NCI-H1105 treated with DMSO at 0.1 percent for 48 hours (cell line): Measurements from ENCODE around the gene RAPGEF3.
A peak's percentile ranks its signal among the peaks of the same experiment; 100 is the strongest.

Experiments
- DNase-seq: peaks from one replicate; lab custom pipeline; 2025; lab: John Stamatoyannopoulos, UW

The RAPGEF3 gene

GRCh38 chr12:47755655-47756562 is 2.8 kb downstream of the RAPGEF3 start:
- DNase-seq = no peak

GRCh38 chr12:47754881-47755280 is 3.8 kb downstream of the RAPGEF3 start:
- no peak for DNase-seq

GRCh38 chr12:47754126-47754525 is 4.6 kb downstream of the RAPGEF3 start:
- DNase-seq = no peak

- no peak for DNase-seq
Measured at GRCh38 chr12:47753021-47754001, 5.4 kb downstream of the RAPGEF3 start.

GRCh38 chr12:47752552-47752951 is 6.1 kb downstream of the RAPGEF3 start:
- no peak for DNase-seq

GRCh38 chr12:47752121-47752520 is 6.6 kb downstream of the RAPGEF3 start:
- no peak for DNase-seq

- DNase-seq = no peak
Measured at GRCh38 chr12:47751561-47751960, 7.1 kb downstream of the RAPGEF3 start.

- no peak for DNase-seq
Measured at GRCh38 chr12:47750916-47751470, 7.7 kb downstream of the RAPGEF3 start.

- no peak for DNase-seq
Measured at GRCh38 chr12:47750229-47750798, 8.4 kb downstream of the RAPGEF3 start.

- no peak for DNase-seq
Measured at GRCh38 chr12:47748899-47749298, 9.8 kb downstream of the RAPGEF3 start.

- DNase-seq = no peak
Measured at GRCh38 chr12:47748507-47748828, 10.2 kb downstream of the RAPGEF3 start.

- no peak for DNase-seq
Measured at GRCh38 chr12:47747596-47748506, 10.8 kb downstream of the RAPGEF3 start.

GRCh38 chr12:47747126-47747525 is 11.6 kb downstream of the RAPGEF3 start:
- no peak for DNase-seq

GRCh38 chr12:47746523-47746922 is 12.2 kb downstream of the RAPGEF3 start:
- no peak for DNase-seq

GRCh38 chr12:47746073-47746472 is 12.6 kb downstream of the RAPGEF3 start:
- no peak for DNase-seq

GRCh38 chr12:47745485-47746041 is 13.1 kb downstream of the RAPGEF3 start:
- DNase-seq = no peak

GRCh38 chr12:47744778-47745436 is 13.8 kb downstream of the RAPGEF3 start:
- DNase-seq = no peak

- peak; percentile 75 for DNase-seq
Measured at GRCh38 chr12:47744005-47744651, 14.6 kb downstream of the RAPGEF3 start.

GRCh38 chr12:47743311-47743860 is 15.3 kb downstream of the RAPGEF3 start:
- DNase-seq = no peak
